Activated CD8-positive, alpha-beta memory T cell treated with anti-CD3 and anti-CD28 coated beads, Interleukin-2, amount 50 U/mL, for 48 hours (primary cell): ENCODE results near the gene TSLP.
A peak's percentile ranks its signal among the peaks of the same experiment; 100 is the strongest.

Experiments
- DNase-seq: peaks from one replicate; pipeline ENCODE4 v3.0.0-alpha.2; 2020

TSLP gene

DNA sequence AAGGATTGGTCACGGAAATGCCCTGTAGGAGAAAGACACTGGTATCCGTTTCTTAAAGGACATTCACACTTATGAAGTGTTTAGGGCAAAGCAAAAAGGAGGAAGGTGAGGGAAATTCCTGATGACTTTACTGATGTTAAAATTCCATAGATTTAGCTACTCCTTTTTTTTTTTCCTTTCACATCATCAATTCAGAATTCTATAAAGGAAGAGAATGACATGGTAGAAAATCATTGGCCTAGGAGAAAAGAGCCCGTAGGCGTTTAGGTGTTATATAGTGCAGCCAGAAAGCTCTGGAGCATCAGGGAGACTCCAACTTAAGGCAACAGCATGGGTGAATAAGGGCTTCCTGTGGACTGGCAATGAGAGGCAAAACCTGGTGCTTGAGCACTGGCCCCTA lies at the start of gene TSLP:
TSLP (plus strand) TSS at position 301 of the 400 bp plus-strand sequence. CDS start 178 bp downstream, outside the sequence.
- no peak for DNase-seq

DNA sequence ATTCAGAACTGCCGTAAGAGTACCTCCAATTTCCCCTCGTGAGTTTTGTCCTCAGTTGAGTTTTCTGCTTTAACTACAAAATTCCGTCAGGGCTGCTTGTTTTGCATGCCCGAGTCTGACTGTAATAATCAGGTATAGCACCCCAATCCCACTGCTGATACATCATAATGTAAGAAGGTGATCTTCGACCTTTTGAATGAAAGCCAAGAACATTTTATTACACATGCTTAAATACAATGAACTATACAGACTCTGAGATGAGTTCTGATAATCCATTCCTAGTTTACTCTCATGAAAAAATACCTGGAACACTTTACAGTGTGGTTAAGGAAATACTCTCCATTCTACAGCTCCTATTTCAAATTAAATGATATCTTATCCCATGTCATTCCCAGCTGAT lies 49.2 kb upstream of the TSLP start:
- no peak for DNase-seq

DNA sequence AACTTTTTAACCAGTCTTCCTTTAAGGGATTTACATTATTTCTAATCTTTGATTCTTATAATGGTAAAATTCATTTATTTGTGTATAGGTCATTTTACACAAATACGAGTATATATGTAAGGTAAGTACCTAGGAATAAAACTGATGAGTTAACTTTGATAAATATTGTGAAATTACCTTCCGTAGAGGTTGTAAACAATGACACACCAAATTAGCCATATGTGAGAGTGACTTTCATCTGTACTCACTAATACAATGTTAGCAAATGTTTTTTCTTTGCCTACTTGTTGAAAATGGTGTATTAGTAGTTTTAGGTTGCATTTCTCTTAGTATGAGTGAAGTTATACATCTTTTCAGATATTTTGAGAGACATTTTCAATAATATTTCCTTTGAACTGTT lies 42.6 kb upstream of the TSLP start:
- DNase-seq = no peak

DNA sequence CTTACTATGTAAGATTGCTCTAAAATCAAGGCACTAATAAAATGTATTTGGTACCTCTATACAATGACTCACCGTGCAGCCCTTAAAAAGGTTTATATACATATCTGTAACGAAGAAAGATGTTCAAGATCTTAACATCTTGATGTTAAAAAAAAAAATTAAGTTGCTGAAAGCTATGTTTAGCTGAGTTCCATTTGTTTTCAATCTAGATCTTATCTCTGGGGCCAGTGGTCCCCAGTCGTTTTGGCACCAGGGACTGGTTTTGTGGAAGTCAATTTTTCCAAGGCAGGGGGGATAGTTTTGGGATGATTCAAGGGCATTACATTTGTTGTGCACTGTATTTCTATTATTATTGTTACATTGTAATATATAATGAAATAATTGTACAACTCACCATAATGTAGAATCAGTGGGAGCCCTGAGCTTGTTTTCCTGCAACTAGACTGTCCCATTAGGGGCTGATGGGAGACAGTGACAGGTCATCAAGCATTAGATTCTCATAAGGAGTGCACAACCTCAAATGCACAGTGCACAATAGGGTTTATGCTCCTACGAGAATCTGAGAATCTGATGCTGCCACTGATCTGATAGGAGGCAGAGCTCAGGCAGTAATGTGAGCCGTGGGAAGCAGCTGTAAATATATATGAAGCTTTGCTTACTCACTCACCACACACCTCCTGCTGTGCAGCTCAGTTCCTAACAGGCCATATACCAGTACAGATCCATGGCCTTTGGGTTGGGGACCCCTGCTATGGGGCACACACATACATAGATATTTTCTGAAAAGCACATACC lies 27.6 kb upstream of the TSLP start:
- DNase-seq = no peak

DNA sequence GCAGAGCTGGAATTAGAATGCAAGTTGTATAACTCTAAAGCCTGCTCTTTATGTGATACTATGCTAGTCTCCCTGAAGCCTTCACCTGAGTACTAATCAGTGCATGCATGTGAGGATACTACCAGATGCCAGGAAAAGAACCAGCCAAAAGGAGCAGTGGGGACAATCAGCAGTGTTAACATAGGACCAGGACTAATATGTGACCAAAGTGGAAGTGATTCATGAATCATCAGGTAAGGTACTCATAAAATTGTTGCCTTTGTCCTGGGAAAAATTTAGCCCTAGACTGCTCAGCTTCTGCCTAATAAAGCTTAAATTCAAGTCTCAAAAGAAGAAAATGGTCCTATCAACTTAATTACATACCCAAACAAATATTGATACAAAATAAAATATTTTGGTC lies 13.4 kb upstream of the TSLP start:
- DNase-seq = no peak

DNA sequence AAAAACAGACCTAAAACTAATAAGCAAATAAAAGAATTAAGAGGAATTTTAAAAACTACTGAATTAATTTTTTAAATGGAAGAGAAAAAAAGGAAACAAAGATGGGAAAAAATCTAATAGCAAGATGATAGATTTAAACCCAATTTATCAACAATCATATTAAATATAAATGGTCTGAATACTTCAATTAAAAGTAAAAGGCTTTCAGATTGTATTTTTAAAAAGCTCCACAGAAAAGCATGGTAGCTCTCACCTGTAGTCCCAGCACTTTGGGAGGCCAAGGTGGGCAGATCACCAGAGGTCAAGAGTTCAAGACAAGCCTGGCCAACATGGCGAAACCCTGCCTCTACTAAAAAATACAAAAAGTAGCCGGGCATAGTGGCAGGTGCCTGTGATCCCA lies 11.3 kb upstream of the TSLP start:
- no peak for DNase-seq

DNA sequence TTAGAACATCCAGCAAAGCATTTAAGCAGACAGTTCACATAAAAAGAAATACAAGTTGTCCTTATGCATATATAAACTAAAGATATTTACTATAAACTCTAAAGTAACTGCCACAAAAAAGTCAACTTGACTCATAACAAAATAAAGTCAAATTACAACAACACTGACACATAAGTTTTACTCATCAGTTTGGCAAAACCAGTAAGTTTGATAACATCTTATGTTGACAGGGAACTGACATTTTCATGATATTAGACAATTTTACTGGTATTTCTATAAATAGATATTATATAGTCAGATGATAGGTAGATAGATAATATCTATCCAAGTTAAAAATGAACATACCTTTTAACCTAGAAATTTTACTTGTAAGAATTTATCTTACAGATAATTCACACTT lies 9.9 kb upstream of the TSLP start:
- no peak for DNase-seq

DNA sequence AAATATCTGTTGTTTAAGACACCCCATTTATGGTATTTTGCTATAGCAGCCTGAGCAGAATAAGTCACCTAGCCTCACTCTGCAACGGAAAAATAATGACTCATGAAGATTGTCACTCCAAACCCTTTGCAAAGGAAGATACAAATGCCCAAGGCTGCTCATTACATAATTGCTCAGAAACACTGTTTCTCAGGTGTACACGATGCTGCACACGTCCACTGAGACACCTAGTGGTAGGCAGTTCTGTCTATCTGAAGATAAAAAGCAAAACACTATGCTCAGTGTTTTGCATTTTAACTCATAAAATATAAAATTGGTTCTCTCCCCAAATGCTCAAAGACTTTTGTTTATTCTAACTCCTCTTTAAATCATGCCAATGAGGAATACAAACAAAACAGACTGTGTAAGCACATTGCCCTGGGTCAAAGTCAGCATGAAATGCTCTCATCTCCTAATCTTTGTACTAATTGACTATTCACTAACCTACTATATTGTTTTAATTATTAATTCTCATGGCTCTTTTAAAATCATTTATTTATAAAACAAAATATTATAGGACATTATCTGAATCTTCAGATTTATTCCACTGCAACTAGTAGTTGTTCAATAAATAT lies 7.7 kb upstream of the TSLP start:
- DNase-seq = no peak

DNA sequence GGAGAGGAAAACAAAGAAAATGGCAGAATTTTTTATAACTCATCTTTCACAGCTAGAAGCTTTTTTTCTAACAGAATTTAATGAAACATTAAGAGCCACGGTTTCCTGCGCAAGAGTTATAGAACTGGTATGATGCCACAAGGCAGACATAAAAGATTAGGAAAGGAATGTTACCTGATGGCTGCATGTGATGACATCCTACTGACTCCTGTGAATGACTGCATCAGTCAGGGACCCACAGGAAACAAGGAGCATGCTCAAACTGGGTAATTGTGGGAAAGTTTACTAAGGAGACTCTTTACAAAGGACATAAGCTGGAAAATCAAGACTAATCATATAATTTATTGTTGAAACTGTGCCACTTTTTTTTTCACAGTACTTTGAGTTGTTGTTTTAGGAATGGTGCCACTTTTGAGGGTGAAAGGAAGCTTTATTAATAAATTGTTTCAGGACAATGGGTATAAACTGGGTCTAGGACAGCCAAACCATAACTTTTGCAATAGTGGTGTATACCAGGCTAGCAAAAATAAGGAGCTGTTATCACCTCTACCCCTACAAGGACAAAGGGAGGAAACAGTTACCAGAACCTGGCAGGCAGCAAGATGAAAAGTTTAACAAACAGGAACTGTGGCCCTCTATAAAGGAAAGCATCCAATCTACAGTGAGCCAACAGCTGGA lies 5.1 kb upstream of the TSLP start:
- DNase-seq = no peak

DNA sequence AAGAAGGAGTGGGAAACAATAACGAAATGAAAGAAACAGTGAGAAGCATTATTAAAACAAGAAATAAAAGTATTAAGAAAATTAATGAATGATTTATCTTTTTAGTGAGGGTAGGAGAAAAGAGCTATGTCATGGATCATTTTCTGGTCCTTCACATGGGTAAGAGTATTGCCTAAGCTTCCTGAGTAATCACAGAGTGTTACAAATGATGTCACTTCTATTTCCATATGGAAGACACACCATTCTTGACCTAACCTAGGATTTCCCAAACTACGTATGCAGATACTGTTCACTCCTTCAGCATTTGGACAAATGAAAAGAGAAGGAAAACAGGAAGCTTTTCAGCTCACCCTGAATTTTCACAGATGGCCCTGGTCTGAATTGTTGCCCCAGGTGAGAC lies 3.3 kb upstream of the TSLP start:
- DNase-seq = no peak

DNA sequence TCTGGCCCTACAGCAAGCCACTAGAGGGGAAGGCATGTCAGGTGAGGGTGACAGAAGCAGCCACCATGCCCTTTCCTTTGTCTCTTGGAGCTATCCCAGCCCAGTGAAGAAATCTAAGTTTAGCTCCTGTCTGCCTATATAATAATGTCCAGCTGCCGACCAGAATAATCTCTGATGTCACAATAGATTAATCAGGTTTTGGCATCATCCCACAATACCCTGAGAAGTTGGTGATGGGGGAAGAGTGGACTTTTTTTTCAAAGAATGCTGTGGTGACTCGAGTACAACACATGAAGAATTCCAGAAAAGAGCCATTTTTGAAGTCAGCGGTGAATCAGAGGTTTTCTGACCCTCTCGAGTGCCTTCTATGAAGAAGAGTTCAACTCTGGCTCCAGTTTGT lies 1.7 kb upstream of the TSLP start:
- DNase-seq = no peak

DNA sequence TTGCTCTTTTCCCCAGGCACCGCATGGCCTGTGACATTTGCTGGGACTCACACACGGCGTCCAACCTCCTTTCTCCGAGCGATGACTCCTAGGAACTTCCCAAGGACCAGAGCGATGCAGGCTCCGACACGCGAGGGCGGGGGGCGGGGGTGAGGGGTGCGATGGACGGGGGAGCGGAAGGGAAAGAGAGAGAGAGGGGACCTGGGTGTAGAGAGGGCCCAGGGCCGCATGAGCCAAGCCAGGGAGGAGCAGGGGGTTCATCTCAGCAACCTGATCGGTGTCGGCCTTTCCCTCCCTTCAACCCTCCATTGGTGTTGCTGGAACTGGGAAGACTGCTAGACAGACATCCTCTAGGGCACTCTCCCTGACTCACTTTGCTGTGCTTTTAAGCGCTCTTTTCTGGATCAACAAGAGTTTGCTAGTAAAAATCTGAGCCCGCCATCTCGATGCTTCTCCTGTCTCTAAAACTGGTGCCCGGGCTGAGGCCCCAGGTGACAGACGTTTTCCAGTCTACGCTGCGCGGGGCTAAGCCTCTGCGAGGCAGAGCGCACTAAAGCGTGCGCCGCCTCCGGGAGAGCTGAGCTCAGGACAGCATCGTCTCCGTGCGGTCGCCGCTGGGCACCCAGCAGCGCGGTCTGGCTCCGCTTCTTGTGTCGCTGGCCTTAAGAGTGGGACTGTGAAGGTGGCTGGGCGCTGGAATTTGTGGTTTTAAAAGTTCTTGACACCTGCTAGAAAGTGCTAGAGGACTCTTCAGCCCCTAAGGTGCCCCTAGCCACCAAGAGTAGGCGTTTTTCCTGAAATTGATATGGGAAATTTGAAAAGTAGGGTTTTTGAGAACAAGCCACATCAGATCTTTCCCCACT lies 1.0 kb upstream of the TSLP start:
- peak; percentile 73 for DNase-seq

DNA sequence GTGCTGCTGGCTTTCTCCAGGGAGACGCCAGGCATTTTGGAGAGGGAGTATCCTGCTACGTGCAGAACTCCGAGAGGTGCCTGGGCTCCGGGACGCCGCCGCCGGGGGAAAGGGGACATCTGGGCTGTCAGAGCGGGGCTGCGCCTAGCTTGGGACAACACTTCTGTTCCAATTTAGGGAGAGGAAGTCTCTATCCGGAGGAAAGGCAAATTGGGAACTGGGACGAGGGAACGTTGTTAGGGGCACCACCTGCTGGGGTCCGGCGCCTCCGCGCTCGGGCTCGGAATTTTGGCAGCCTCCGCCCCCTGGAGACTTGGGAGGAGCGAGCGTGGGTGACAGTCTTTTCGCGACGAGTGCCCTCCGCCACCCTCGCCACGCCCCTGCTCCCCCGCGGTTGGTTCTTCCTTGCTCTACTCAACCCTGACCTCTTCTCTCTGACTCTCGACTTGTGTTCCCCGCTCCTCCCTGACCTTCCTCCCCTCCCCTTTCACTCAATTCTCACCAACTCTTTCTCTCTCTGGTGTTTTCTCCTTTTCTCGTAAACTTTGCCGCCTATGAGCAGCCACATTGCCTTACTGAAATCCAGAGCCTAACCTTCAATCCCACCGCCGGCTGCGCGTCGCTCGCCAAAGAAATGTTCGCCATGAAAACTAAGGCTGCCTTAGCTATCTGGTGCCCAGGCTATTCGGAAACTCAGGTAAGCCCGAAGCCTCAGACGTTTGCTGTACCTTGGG lies 1.6 kb downstream of the TSLP start:
- DNase-seq = peak; percentile 78

DNA sequence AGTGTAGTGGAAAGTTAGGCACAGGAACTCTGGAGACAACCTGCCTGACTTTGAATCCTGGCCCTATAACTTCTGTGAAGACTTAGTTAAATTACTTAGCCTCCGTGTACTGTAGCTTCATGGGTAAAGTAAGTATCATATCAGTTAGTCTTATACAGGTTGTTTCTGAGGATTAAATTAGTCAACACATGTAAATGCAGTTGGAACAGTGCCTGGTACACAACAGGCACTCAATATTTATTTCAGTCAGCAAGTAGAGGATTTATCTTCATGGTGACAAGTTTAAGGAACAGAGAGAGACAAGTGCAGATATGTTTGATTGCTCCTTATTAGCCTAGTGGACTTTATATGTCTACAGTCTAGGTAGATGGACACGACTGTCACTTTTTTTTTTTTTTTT lies 2.7 kb downstream of the TSLP start:
- DNase-seq = no peak

DNA sequence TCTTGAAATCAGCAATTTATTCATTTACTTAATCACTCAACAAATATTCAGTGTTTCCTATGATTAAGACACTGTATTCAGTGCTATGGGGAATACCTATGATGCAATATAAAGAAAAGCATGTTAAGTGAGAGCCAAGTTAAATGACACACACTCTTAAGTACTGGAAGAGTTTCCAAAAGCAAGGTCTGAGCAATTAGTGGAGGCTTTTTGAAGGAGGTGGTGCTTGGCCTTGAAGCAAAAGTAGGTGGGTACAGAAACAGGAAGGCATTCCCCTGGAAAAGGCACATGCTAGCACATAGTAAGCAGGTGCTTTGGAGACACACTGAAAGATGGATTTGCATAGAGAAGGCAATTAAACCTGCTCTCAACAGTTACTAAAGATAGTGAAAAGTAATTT lies 4.0 kb downstream of the TSLP start:
- no peak for DNase-seq

DNA sequence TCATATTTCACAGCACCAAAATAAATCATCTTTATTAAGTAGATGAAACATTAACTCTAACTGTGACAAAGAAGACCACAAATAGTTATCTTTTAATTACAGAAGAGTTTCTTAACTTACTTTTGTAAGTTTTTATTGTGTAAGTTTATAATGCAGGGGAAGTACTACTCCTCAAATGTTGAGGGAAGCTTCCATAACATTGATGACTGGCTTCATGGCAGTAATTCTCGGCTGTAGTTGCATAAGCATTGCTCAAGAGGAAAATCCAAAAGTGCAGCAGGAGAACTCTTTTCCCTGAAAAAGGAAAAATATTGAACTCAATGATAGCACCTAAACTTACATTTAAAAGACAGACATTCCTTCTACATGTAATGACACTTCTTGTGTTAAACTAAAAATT lies 4.6 kb downstream of the TSLP start:
- DNase-seq = no peak

DNA sequence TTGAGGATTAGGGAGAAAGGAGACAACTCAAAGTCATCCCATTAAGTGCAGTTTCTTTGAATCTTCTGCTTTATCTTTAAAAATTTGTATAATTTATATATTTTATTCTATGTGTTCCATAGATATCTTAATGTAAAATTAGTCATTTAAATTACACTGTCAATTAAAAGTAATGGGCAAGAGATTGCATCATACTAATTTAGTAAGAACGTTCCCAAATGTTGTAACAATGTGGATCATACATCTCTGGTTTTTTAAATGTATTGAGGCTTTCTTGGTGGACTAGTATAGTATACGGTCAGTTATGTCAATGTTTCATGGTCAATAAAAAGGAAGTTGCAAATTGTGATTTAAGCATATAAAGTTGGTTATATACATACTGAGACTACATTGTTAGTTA lies 6.2 kb downstream of the TSLP start:
- DNase-seq = no peak

DNA sequence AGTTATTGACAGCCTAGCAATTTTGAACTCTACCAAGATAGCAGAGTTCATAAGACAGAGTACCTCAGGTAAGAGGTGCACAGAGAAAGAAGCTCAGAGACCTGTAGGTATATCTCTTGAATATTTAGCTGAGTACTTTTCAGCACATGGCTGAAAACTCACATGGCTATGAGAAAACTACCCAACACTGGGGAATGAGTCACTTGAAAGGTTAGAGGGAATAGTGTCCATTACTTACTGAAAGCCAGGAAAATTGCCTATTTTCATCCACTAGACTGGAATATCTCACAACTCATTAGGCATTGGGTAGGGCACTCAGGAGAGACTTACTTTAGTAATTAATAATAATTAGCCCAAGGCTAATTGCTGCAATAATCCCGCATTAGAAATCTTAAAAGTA lies 8.3 kb downstream of the TSLP start:
- no peak for DNase-seq

DNA sequence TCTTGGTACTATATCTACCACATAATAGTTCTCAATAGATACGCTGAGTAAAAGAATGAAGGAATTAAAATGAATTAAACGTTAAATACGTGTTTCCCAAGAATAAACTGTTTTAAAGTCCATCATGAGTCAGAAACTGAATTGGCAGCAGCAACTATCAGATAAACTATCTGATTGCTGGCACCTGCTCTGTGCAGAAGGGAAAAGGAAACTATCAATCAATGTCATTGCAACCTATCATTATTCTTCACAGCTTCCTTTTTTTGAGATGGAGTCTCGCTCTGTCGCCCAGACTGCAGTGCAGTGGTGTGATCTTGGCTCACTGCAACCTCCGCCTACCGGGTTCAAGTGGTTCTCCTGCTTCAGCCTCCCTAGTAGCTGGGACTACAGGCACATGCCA lies 11.8 kb downstream of the TSLP start:
- no peak for DNase-seq

DNA sequence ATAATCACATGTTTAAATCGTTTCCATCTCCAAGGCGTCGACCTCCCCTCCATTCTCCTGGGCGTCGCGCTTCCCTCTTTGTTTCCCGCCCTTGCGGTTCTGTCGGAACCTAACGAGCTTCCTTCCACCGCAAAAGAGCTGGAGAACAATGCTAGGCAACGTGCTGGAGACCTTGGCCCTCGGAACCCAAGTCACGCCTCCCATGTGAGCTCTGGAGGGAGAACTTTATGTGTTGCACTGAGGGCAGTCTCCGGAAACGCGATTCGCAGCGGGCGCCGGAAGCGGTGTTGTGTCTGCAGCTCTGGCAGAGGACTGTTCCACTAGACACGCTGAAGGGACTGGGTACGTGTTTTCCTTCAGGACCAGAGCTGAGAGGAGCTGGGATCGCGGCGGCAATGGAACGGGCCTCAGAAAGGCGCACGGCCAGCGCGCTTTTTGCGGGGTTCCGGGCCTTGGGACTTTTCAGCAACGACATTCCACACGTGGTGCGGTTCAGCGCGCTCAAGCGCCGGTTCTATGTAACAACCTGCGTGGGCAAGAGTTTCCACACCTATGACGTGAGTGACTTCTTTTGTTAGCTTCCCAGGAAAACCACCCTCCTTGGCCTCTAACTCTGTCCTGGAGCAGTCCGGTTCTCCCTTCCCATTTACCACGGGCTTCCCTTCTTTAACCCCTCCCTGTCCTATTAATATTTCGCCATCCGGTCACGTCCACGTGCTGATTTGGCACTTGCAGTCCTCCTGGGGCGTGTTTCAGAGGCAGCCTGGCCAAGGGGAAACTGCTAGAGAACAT lies 20.7 kb downstream of the TSLP start, which contains the start of gene WDR36:
WDR36 (plus strand) TSS at position 287 of the 792 bp plus-strand sequence; CDS start at position 396, 109 bp downstream.
- peak; percentile 95 for DNase-seq

DNA sequence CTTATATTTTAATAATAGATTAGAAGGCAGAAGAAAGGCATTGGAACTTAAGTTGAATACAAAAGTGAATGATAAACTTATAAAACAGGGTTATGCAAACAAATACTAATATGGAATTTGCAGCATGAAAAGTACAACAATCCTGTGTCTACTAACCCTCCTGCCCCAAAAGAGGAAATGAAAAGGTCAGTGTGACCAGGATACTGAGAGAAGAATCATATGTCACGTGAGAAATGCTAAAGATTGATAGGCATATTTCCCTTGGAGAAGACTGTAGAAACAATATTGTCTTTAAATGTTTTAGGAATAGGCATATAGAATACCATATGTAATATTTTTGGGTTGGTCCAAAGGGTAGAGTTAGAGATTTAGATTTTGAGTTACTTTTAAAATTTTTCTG lies 24.5 kb downstream of the TSLP start:
- DNase-seq = no peak
